GM12891 (cell line): ENCODE data around the gene ADGRG1.

Experiments used
- DNase-seq: peaks from one replicate; pipeline ENCODE4 v3.0.0; 2011; ENCODE audit warnings: low spot score; ENCODE audit not compliant: insufficient read length
- FAIRE-seq: peaks from 2 replicates; lab custom pipeline; 2011; peaks lifted over from hg19 to GRCh38; lab: Jason Lieb, UNC
- PAX5 ChIP-seq: IDR thresholded peaks from 2 replicates; pipeline ENCODE4 v1.6.1; 2011; ENCODE audit warnings: low read length, moderate library complexity, mild to moderate bottlenecking; ENCODE audit not compliant: insufficient read depth, severe bottlenecking
- POLR2A ChIP-seq: IDR thresholded peaks from 2 replicates; pipeline ENCODE4 v1.6.1; 2011; ENCODE audit warnings: low read depth, low read length, control low read depth
- POLR2AphosphoS5 ChIP-seq: IDR thresholded peaks from 2 replicates; pipeline ENCODE4 v1.6.1; 2011; ENCODE audit warnings: low read depth, low read length, control low read depth
- POU2F2 ChIP-seq: IDR thresholded peaks from 2 replicates; pipeline ENCODE4 v1.6.1; 2011; ENCODE audit warnings: low read depth, mild to moderate bottlenecking, control low read depth, low read length, moderate library complexity
- SPI1 ChIP-seq: IDR thresholded peaks from 2 replicates; pipeline ENCODE4 v1.6.1; 2011; ENCODE audit warnings: low read depth, low read length, control low read depth
- TAF1 ChIP-seq: IDR thresholded peaks from 2 replicates; pipeline ENCODE4 v1.6.1; 2011; ENCODE audit warnings: low read depth, low read length, control low read depth

Gene ADGRG1

GRCh38 chr16:57679016-57679415 lies 50.6 kb downstream of the ADGRG1 start:
- TF ChIP-seq POLR2AphosphoS5 (no peak), SPI1 (no peak), POU2F2 (no peak), PAX5 (no peak), TAF1 (no peak), POLR2A (no peak)
- no peak for DNase-seq
- FAIRE-seq, result no peak

- TF ChIP-seq POLR2A, result no peak
- TF ChIP-seq POU2F2, result no peak
- no peak for TF ChIP-seq POLR2AphosphoS5
- TF ChIP-seq PAX5, result no peak
- no peak for TF ChIP-seq SPI1
- no peak for TF ChIP-seq TAF1
- FAIRE-seq (no peak), DNase-seq (no peak)
These were observed 51.5 kb downstream of the ADGRG1 start for GRCh38 chr16:57679767-57680482.

- DNase-seq (no peak), FAIRE-seq (no peak)
- TF ChIP-seq PAX5 (no peak), POU2F2 (no peak), POLR2A (no peak), TAF1 (no peak)
These were observed 52.5 kb downstream of the ADGRG1 start for GRCh38 chr16:57680842-57681375.

- TF ChIP-seq POU2F2 (no peak), SPI1 (no peak), PAX5 (no peak), TAF1 (no peak), POLR2A (no peak), POLR2AphosphoS5 (no peak)
- DNase-seq, result no peak
- FAIRE-seq, result no peak
These were observed 53.7 kb downstream of the ADGRG1 start for GRCh38 chr16:57681950-57682728.

GRCh38 chr16:57682809-57683635 lies 54.6 kb downstream of the ADGRG1 start:
- DNase-seq (no peak), FAIRE-seq (no peak)
- TF ChIP-seq PAX5 (no peak), POLR2A (no peak), POLR2AphosphoS5 (no peak), POU2F2 (no peak), TAF1 (no peak), SPI1 (no peak)

- no peak for TF ChIP-seq POU2F2
- DNase-seq (no peak), FAIRE-seq (no peak)
These were observed 55.5 kb downstream of the ADGRG1 start for GRCh38 chr16:57683636-57684545.

- DNase-seq (no peak), FAIRE-seq (no peak)
- TF ChIP-seq PAX5, result no peak
- no peak for TF ChIP-seq TAF1
- no peak for TF ChIP-seq POU2F2
- no peak for TF ChIP-seq POLR2AphosphoS5
- TF ChIP-seq SPI1, result no peak
- TF ChIP-seq POLR2A, result no peak
These were observed 56.4 kb downstream of the ADGRG1 start for GRCh38 chr16:57684626-57685358.

- no peak for DNase-seq
- FAIRE-seq, result no peak
- TF ChIP-seq TAF1, result no peak
- no peak for TF ChIP-seq POLR2A
- TF ChIP-seq SPI1, result no peak
- no peak for TF ChIP-seq POLR2AphosphoS5
- TF ChIP-seq PAX5, result no peak
- TF ChIP-seq POU2F2, result no peak
These were observed 57.2 kb downstream of the ADGRG1 start for GRCh38 chr16:57685633-57686032.
